Suprapubic skin (tissue), 4 donors: ENCODE data around the gene LHFPL5. TPM values are rescaled to one million over a fixed set of nuclear protein-coding genes. Genes with fewer than 3 reads are reported as not detected.

ENCODE experiments used
- DNase-seq, 2 donors: peaks; one replicate each; pipeline ENCODE4 v3.0.0-alpha.2; 2019; ENCODE audit warnings: low spot score in 2 of 2
- H3K27ac ChIP-seq: fragments of 200-600 bp; sonication (generic); one replicate; pipeline ENCODE4 v1.5.1; 2019
- H3K27me3 ChIP-seq: fragments of 200-600 bp; sonication (generic); one replicate; pipeline ENCODE4 v1.5.1; 2019
- H3K36me3 ChIP-seq: fragments of 200-600 bp; sonication (generic); one replicate; pipeline ENCODE4 v1.5.1; 2019
- H3K4me1 ChIP-seq: fragments of 200-600 bp; sonication (generic); one replicate; pipeline ENCODE4 v1.5.1; 2019
- H3K4me3 ChIP-seq: fragments of 200-600 bp; sonication (generic); one replicate; pipeline ENCODE4 v1.5.1; 2019; ENCODE audit warnings: mild to moderate bottlenecking
- H3K9me3 ChIP-seq: fragments of 200-600 bp; sonication (generic); one replicate; pipeline ENCODE4 v1.5.1; 2019
- CTCF ChIP-seq, 2 donors: fragments of 200-600 bp in 1 of 2; fragments of 450-650 bp in 1 of 2; sonication (generic) in 1 of 2; IDR thresholded peaks; one replicate each; pipeline ENCODE4 v1.5.1; 2016 to 2019; ENCODE audit warnings: antibody characterized with exemption in 2 of 2, mild to moderate bottlenecking in 1 of 2, moderate library complexity in 1 of 2
- EP300 ChIP-seq: sonication (generic); formaldehyde crosslinking; IDR thresholded peaks from one replicate; pipeline ENCODE4 v1.6.1; 2017; ENCODE audit warnings: antibody characterized with exemption
- POLR2A ChIP-seq, 2 donors: fragments of 450-650 bp; IDR thresholded peaks; one replicate each; pipeline ENCODE4 v1.6.1; 2017; ENCODE audit warnings: antibody characterized with exemption in 2 of 2, mild to moderate bottlenecking in 2 of 2, moderate library complexity in 2 of 2
- POLR2AphosphoS5 ChIP-seq, 3 donors: sonication (generic); formaldehyde crosslinking; IDR thresholded peaks; one replicate each; pipeline ENCODE4 v1.6.1; 2017; ENCODE audit warnings: antibody characterized with exemption in 3 of 3
- WGBS: methylation state at CpG from one replicate; pipeline ENCODE4 v1.1.5; 2018; 5-methylcytosine and 5-hydroxymethylcytosine counted together
- total RNA-seq, 4 donors: library from RNA; depleted of rRNA; stranded (reverse); fragments of >200 nt; gene quantifications; one replicate each; pipeline ENCODE4 v1.1.0, GENCODE V29; 2016

The LHFPL5 gene
- total RNA-seq, 4 donors from 2014 or later = not detected

GRCh38 chr6:35786272-35786671 lies 18.9 kb upstream of the LHFPL5 start:
- Histone ChIP-seq H3K4me3 (no peak overlapping the region), H3K36me3 (no peaks in the 10 kb centered on the region), H3K4me1 (peaks cover 5% of the 10 kb centered on the region), H3K9me3 (no peaks in the 10 kb centered on the region), H3K27me3 (peaks cover 49% of the 10 kb centered on the region), H3K27ac (no peak overlapping the region)
- WGBS = 67% methylated on average over 2 of the region's 2 CpGs
- TF ChIP-seq POLR2AphosphoS5 (IDR thresholded peaks at IDR 0.05) = no peak
- TF ChIP-seq CTCF (IDR thresholded peaks at IDR 0.05) = no peak
- TF ChIP-seq POLR2A (IDR thresholded peaks at IDR 0.05) = no peak
- TF ChIP-seq EP300 = no peak
- DNase-seq = no peak

- no peak for DNase-seq
- WGBS = 43% methylated on average over 22 of the region's 25 CpGs
- no peaks in the 10 kb centered on the region for H3K9me3 ChIP-seq
- H3K4me3 ChIP-seq = no peak overlapping the region
- H3K4me1 ChIP-seq = peaks cover 5% of the 10 kb centered on the region
- no peaks in the 10 kb centered on the region for H3K36me3 ChIP-seq
- H3K27ac ChIP-seq = no peak overlapping the region
- H3K27me3 ChIP-seq = peaks cover 47% of the 10 kb centered on the region
- no peak for TF ChIP-seq CTCF (IDR thresholded peaks at IDR 0.05)
- TF ChIP-seq EP300 = no peak
- TF ChIP-seq POLR2AphosphoS5 (IDR thresholded peaks at IDR 0.05) = no peak
- TF ChIP-seq POLR2A (IDR thresholded peaks at IDR 0.05) = no peak
Measured at GRCh38 chr6:35786810-35787209, 18.3 kb upstream of the LHFPL5 start.

GRCh38 chr6:35787266-35788218 lies 17.6 kb upstream of the LHFPL5 start:
- Histone ChIP-seq H3K36me3 (no peaks in the 10 kb centered on the region), H3K9me3 (no peaks in the 10 kb centered on the region), H3K27ac (no peak overlapping the region), H3K27me3 (peaks cover 40% of the 10 kb centered on the region), H3K4me3 (no peak overlapping the region), H3K4me1 (peaks cover 5% of the 10 kb centered on the region)
- no peak for DNase-seq
- TF ChIP-seq POLR2AphosphoS5 (IDR thresholded peaks at IDR 0.05) (no peak), EP300 (no peak), POLR2A (IDR thresholded peaks at IDR 0.05) (no peak), CTCF (IDR thresholded peaks at IDR 0.05) (no peak)
- WGBS = 69% methylated on average over 13 of the region's 13 CpGs

GRCh38 chr6:35788423-35788982 lies 16.6 kb upstream of the LHFPL5 start:
- Histone ChIP-seq H3K27me3 (peaks cover 38% of the 10 kb centered on the region), H3K36me3 (no peaks in the 10 kb centered on the region), H3K9me3 (no peaks in the 10 kb centered on the region), H3K4me3 (no peak overlapping the region), H3K27ac (no peak overlapping the region), H3K4me1 (peaks cover 5% of the 10 kb centered on the region)
- TF ChIP-seq EP300 (no peak), POLR2A (IDR thresholded peaks at IDR 0.05) (no peak), CTCF (IDR thresholded peaks at IDR 0.05) (no peak), POLR2AphosphoS5 (IDR thresholded peaks at IDR 0.05) (no peak)
- WGBS = 72% methylated on average over 4 of the region's 4 CpGs
- no peak for DNase-seq

- no peak for TF ChIP-seq POLR2A (IDR thresholded peaks at IDR 0.05)
- TF ChIP-seq POLR2AphosphoS5 (IDR thresholded peaks at IDR 0.05) = no peak
- no peaks in the 10 kb centered on the region for H3K9me3 ChIP-seq
- peaks cover 5% of the 10 kb centered on the region for H3K4me1 ChIP-seq
- DNase-seq = no peak
- H3K27ac ChIP-seq = no peak overlapping the region
- no peaks in the 10 kb centered on the region for H3K36me3 ChIP-seq
- H3K27me3 ChIP-seq = peaks cover 38% of the 10 kb centered on the region
- WGBS = 76% methylated on average over 5 of the region's 5 CpGs
- H3K4me3 ChIP-seq = no peak overlapping the region
Measured at GRCh38 chr6:35790683-35791082, 14.5 kb upstream of the LHFPL5 start.
